ENCODE measurements around the gene SFMBT2.
A peak's percentile ranks its signal among the peaks of the same experiment; 100 is the strongest.

Gene SFMBT2

DNA sequence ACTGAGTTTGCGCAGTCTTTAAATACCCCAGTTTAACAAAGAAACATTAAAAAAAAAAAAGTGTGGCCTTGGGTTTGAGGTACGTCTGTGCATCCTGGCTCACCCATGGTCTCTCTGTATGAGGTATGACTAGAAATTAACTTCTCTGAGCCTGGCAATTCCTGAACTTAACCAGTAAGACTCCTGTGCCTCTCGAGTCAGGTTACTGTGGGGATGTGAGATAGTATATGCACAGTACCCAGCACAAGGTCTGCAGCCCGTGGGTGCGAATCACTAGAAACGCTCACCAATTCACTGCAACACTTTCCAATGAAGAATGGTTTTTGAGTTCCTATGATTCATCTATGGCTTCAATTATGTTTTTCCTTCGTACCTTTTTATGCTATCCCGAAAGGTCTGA lies 149.9 kb downstream of the SFMBT2 start:
- DNase-seq (ENCODE audit: low read depth, low spot score) = no peak
- POLR2A ChIA-PET = no interaction called here
- CTCF ChIA-PET = no interaction called here
- H3K4me3 ChIP-seq (ENCODE audit: low read depth, low read length) = no peak overlapping the region
- TF ChIP-seq, protein P1, sequence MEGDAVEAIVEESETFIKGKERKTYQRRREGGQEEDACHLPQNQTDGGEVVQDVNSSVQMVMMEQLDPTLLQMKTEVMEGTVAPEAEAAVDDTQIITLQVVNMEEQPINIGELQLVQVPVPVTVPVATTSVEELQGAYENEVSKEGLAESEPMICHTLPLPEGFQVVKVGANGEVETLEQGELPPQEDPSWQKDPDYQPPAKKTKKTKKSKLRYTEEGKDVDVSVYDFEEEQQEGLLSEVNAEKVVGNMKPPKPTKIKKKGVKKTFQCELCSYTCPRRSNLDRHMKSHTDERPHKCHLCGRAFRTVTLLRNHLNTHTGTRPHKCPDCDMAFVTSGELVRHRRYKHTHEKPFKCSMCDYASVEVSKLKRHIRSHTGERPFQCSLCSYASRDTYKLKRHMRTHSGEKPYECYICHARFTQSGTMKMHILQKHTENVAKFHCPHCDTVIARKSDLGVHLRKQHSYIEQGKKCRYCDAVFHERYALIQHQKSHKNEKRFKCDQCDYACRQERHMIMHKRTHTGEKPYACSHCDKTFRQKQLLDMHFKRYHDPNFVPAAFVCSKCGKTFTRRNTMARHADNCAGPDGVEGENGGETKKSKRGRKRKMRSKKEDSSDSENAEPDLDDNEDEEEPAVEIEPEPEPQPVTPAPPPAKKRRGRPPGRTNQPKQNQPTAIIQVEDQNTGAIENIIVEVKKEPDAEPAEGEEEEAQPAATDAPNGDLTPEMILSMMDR (IDR thresholded peaks at IDR 0.05; ENCODE audit: insufficient read depth, low read length, missing control alignments) = no peak

DNA sequence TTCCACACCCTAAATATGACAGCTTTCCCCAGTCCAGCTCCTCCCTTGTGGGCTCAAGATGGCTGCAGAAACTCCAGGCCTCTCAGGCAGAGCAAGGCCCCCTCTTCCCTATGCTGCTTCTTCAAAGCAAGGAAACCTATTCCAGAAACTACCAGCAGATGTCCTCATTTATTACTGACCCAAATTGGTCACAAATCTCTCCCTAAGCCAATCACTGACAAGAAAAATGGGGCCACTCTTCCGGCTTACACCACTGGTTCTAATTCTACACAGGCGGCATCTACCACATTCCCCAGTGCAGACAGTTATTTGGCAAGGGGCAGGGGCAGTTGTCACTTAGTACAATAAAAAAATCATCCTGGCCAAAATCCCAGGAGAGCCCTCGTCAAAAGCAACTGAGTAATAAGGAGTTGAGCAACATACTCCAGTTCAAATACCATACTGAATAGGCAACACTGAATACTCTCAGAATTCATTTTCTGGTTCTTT lies 150.4 kb downstream of the SFMBT2 start:
- peak; percentile 19 for DNase-seq (ENCODE audit: low read depth, low spot score)
- ChIA-PET CTCF (no interaction called here), POLR2A (no interaction called here)
- TF ChIP-seq, protein P1 (IDR thresholded peaks at IDR 0.05; ENCODE audit: insufficient read depth, low read length, missing control alignments) = peak; percentile 28
- no peak overlapping the region for H3K4me3 ChIP-seq (ENCODE audit: low read depth, low read length)

DNA sequence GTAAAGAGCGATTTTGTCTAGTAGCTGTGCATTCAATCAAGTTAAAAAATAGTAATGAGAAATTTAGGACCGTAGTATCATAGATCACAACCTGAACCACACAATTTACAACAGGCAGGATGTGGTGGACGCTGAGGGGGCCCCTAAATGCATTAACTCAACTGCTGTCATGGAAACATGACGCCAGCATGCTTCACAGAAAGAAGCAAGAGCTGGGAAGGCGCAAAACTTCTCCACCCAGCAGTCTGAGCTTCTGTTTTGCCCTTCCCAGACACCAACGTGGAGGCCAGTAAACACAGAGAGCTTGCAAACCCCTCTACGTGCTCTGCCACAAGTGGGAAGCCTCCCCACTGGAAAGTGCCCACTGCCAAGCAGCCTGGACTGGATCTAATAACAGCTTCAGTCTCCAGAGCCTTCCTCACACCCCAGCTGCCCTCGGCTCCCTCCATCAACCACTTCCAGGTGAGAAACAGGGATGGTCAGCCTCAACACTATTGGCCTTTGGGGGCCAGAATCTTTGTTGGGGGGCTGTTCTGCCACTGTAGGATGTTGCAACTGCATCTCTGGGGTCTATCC lies 151.8 kb downstream of the SFMBT2 start:
- no peak overlapping the region for H3K4me3 ChIP-seq (ENCODE audit: low read depth, low read length)
- no peak for DNase-seq (ENCODE audit: low read depth, low spot score)
- POLR2A ChIA-PET = no interaction called here
- CTCF ChIA-PET = no interaction called here
- TF ChIP-seq, protein P1 (IDR thresholded peaks at IDR 0.05; ENCODE audit: insufficient read depth, low read length, missing control alignments) = no peak

DNA sequence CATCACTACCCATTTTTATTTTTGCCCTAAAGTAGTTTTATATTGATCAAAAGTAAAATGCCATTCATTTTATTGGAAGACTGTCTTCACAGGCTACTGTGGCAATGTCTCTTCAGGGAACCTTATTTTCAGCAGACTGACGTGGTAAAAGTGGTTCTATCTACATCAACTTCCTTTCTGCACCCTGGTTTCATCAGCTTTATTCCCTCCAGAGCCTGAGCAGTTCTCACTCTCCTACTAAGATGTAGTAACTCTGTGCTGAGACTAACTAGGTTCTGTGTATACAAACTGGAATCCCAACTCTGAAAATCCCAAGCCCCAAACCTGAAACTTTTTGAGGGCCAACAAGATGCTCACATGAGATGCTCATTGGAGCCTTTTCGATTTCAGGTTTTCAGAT lies 155.3 kb downstream of the SFMBT2 start:
- DNase-seq (ENCODE audit: low read depth, low spot score) = no peak
- no peak overlapping the region for H3K4me3 ChIP-seq (ENCODE audit: low read depth, low read length)
- TF ChIP-seq, protein P1 (IDR thresholded peaks at IDR 0.05; ENCODE audit: insufficient read depth, low read length, missing control alignments) = no peak
- POLR2A ChIA-PET = no interaction called here
- CTCF ChIA-PET = no interaction called here

DNA sequence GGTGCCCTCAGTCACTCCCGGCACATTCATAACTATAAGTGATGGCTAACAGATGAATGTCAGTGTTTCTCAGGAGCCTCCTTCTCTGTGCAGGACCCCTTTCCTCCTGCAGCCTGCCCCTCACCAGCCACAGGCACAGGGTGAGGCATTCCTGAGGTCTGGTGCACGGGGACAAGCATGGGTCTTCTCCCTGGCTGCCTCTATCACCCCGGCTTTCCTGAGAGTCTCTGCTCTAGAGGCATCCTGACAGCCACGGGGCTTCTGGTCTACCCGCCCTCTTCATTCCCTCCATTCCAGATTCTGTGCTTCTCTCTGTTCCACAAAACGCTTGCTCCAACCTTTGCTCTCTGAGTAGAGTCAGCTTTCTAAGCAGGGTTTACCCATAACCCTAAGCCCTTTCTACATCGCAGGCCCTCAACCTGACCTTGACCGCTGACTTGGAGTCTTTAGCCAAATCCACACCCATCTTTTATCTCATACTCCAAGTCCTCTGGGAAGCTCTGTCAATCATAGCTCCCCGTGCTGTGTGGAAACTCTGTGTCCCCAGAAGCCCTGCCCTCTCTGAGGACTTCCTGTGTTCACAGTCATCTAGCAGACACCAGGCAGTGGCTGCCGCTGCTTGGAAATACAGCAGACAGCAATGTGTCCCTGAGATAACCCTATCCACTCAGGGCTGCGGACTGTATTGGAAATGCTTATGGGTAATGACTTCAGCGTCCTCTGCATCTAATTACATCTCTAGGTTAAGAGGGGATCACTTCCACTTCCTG lies 159.0 kb downstream of the SFMBT2 start:
- no peak for DNase-seq (ENCODE audit: low read depth, low spot score)
- POLR2A ChIA-PET = no interaction called here
- CTCF ChIA-PET = no interaction called here
- no peak overlapping the region for H3K4me3 ChIP-seq (ENCODE audit: low read depth, low read length)
- TF ChIP-seq, protein P1 (IDR thresholded peaks at IDR 0.05; ENCODE audit: insufficient read depth, low read length, missing control alignments) = no peak

DNA sequence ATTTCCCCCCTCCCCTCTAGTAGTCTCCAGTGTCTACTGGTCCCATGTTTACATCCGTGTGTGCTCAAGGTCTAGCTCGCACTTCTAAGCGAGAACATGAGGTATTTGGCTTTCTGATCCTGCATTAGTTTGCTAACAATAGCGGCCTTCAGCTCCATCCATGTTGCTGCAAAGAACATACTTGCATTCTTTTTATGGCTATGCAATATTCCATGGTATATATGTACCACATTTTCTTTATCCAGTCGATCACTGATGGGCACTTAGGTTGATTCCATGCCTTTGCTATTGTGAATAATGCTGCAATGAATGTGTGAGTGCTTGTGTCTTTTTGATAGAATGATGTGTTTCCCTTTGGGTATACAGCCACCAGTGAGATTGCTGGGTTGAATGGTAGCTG lies 160.6 kb downstream of the SFMBT2 start:
- TF ChIP-seq, protein P1 (IDR thresholded peaks at IDR 0.05; ENCODE audit: insufficient read depth, low read length, missing control alignments) = no peak
- POLR2A ChIA-PET = no interaction called here
- CTCF ChIA-PET = no interaction called here
- DNase-seq (ENCODE audit: low read depth, low spot score) = no peak
- no peak overlapping the region for H3K4me3 ChIP-seq (ENCODE audit: low read depth, low read length)
